Liver (tissue), 3 donors: ENCODE results near the gene BIRC6.

Experiments used
- HNF4G ChIP-seq: IDR thresholded peaks from 2 replicates; pipeline ENCODE4 v1.6.1; 2016; ENCODE audit warnings: antibody characterized with exemption
- JUND ChIP-seq, 2 donors: IDR thresholded peaks; 2 replicates each; pipeline ENCODE4 v1.6.1; 2016; ENCODE audit warnings: antibody characterized with exemption in 2 of 2
- TAF1 ChIP-seq: conservative IDR thresholded peaks from 2 replicates; pipeline ENCODE4 v1.6.1; 2016; ENCODE audit warnings: antibody characterized with exemption, mild to moderate bottlenecking
- TF ChIP-seq, protein P1 (sequence below): IDR thresholded peaks from 2 replicates; pipeline ENCODE4 v1.6.1; 2016; ENCODE audit warnings: antibody characterized with exemption
- TF ChIP-seq, protein P2 (sequence below): fragments of 150-350 bp; IDR thresholded peaks from 2 replicates; pipeline ENCODE4 v1.5.1; 2017; ENCODE audit warnings: improper control_type of control experiment, low read depth, low read length; ENCODE audit not compliant: missing input control
- TF ChIP-seq, protein P3 (sequence below): IDR thresholded peaks from 2 replicates; pipeline ENCODE4 v1.6.1; 2016; ENCODE audit warnings: antibody characterized with exemption
- donor health status: healthy.
- donor health status: healthy.

DNA sequence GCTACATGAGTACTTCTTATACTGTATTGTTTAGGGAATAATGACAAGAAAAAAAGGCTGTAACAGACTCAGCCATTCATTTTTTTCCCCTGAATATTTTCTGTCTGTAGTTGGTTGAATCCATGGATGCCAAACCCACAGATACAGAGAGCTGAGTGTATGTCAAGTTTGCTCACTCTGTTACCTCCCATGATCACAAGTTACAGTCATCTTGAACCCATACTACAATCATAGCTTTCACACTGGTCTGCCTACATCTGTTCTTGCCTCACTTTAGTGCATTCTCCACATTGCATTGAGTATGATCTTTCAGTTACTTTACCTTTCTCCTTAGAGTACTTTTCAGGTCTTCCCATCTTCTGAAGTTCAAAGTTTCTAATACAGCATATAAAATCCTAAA is 94.0 kb downstream of the BIRC6 start:
- TF ChIP-seq JUND (IDR thresholded peaks at IDR 0.05) (no peak), TAF1 (no peak), HNF4G (no peak)
- TF ChIP-seq, protein P1, sequence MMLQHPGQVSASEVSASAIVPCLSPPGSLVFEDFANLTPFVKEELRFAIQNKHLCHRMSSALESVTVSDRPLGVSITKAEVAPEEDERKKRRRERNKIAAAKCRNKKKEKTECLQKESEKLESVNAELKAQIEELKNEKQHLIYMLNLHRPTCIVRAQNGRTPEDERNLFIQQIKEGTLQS = no peak
- TF ChIP-seq, protein P2, sequence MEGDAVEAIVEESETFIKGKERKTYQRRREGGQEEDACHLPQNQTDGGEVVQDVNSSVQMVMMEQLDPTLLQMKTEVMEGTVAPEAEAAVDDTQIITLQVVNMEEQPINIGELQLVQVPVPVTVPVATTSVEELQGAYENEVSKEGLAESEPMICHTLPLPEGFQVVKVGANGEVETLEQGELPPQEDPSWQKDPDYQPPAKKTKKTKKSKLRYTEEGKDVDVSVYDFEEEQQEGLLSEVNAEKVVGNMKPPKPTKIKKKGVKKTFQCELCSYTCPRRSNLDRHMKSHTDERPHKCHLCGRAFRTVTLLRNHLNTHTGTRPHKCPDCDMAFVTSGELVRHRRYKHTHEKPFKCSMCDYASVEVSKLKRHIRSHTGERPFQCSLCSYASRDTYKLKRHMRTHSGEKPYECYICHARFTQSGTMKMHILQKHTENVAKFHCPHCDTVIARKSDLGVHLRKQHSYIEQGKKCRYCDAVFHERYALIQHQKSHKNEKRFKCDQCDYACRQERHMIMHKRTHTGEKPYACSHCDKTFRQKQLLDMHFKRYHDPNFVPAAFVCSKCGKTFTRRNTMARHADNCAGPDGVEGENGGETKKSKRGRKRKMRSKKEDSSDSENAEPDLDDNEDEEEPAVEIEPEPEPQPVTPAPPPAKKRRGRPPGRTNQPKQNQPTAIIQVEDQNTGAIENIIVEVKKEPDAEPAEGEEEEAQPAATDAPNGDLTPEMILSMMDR = no peak
- TF ChIP-seq, protein P3, sequence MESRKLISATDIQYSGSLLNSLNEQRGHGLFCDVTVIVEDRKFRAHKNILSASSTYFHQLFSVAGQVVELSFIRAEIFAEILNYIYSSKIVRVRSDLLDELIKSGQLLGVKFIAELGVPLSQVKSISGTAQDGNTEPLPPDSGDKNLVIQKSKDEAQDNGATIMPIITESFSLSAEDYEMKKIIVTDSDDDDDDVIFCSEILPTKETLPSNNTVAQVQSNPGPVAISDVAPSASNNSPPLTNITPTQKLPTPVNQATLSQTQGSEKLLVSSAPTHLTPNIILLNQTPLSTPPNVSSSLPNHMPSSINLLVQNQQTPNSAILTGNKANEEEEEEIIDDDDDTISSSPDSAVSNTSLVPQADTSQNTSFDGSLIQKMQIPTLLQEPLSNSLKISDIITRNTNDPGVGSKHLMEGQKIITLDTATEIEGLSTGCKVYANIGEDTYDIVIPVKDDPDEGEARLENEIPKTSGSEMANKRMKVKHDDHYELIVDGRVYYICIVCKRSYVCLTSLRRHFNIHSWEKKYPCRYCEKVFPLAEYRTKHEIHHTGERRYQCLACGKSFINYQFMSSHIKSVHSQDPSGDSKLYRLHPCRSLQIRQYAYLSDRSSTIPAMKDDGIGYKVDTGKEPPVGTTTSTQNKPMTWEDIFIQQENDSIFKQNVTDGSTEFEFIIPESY = no peak
